HG03280 (cell line): ENCODE results near the gene HMGN3.

Source experiments
- ATAC-seq: cut with Tn5 transposase; IDR thresholded peaks from one replicate; pipeline ENCODE4 v1.9.1; 2021; ENCODE audit warnings: mild to moderate bottlenecking, moderate library complexity; ENCODE audit not compliant: unreplicated experiment

Gene HMGN3

GRCh38 chr6:79188107-79188506 is 46.4 kb downstream of the HMGN3 start:
- ATAC-seq = no peak

GRCh38 chr6:79186564-79186963 is 47.9 kb downstream of the HMGN3 start:
- ATAC-seq = no peak

DNA sequence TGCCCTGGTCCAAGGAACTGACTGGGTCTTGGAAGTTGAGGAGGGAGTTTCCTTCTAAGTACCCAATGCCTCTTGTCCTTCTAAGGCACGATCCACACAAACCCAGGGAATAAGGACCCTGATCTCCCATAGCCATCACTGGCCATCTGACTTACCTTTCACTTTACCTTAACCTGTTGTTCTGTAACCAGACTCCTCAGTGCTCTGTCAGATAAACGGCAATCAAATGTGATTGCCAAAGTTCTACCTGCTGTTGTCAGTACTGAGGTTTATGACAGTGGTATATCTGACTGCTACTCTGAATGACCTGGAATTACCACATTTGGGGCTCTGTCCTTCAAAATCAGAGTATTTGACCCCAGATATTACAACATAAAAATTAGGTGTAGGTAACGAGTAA is 49.8 kb downstream of the HMGN3 start:
- no peak for ATAC-seq

- ATAC-seq = no peak
Measured at GRCh38 chr6:79184086-79184485, 50.4 kb downstream of the HMGN3 start.

DNA sequence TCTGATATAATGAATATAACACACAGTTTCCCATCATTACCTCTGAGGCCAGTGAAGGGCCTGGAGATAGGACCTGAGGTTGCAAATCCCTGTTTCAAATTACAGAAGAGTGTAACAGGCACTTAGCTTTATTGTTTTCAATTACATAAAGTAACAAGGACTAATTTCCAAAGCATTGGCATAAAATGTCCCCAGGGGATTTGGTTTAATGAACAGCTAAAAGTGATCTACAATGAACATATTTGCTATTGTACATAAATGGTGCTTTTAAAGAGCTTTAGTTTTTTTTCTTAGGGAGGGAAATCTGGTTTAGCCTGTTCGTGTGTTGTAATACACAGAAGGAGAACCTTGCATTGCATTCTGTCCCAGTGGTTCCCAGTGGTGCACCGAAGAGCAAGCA is 54.4 kb downstream of the HMGN3 start:
- no peak for ATAC-seq

DNA sequence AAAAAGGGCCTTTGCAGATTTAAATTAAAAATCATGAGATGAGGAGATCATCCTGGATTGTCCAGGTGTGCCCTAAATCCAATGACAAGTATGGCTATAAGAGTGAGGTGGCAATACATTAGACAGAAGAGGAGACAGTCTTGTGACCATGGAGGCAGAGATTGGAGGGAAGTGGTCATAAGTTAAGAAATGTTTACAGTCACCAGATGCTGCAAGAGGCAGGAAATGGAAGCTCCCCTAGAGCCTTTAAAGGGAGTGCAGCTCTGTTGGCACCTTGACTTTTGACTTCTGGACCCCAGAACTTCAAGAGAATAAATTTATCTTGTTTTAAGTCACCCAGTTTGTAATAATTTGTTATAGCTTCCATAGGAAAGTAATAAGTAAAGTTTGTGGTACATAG is 61.1 kb downstream of the HMGN3 start:
- ATAC-seq = no peak

DNA sequence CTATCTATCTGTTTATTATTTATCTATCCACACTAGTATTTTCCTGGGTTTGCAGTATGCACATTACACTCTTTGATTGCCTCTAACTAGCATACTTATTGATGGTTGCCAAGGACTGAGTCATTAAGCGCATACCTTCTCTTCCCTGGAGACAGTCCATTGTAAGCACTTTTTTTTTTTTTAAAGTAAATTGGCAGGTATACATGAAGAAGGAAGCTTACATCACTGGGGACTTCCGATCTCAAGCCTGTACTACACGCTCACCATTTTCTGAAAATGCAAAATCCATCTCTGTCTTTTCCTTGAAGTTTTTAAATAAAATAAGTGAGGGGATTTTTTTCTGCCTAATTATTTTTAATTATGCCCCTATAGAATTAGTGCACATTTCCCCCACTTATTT is 63.5 kb downstream of the HMGN3 start:
- no peak for ATAC-seq

GRCh38 chr6:79170431-79170830 is 64.1 kb downstream of the HMGN3 start:
- ATAC-seq = no peak

- ATAC-seq = no peak
Measured at GRCh38 chr6:79168695-79168980, 65.8 kb downstream of the HMGN3 start.

- ATAC-seq = no peak
Measured at GRCh38 chr6:79167931-79168694, 66.4 kb downstream of the HMGN3 start.

DNA sequence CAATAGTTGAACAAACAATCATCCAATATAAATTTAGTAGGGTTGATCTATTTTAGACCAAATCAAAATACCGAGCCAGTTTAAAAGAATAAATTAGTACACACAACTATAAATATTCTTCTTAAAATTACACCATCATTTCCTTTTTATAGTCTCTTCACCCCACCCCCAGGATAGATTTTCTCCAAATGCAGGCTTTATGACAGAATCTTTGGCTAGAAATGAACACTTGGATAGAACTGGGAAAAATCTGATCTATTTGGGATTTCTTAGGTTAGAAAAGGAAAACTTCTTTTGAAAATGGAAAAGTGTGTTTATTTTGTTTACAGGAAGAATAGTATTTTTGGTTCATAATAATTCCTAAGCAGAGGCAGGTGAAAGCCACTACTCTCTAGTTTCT is 74.6 kb downstream of the HMGN3 start:
- no peak for ATAC-seq

- no peak for ATAC-seq
Measured at GRCh38 chr6:79158856-79159516, 75.5 kb downstream of the HMGN3 start.

DNA sequence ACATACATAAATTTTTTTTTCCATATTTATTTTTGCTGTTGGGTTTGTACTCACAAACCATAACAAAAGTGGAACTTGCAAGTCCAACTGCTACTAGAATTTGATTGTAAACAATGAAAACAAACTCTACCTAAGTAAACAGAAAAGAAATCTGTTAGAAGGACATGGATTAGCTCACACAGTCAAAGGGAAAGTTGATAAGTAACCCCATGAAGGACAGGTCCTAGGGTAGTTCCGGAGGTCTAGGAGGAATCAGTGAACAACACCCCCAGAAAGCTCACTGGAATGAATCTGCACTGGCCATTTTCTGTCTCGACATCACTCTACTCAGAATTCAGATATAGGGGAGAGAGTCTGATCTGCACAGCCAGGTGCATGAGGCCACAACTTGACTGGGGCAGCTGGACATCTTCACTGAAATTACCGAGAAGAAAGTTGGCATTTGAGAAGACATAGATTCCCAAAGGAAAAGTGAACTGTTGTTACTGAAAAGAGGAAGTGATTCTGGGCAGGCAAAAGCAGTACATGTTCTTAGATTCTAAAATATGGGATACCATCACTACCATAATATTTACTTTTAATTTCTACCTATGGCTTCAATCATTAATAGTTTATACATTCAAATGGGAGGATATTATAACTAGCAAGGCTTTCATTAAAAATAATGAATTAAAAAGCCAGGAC is 76.4 kb downstream of the HMGN3 start:
- ATAC-seq = no peak

DNA sequence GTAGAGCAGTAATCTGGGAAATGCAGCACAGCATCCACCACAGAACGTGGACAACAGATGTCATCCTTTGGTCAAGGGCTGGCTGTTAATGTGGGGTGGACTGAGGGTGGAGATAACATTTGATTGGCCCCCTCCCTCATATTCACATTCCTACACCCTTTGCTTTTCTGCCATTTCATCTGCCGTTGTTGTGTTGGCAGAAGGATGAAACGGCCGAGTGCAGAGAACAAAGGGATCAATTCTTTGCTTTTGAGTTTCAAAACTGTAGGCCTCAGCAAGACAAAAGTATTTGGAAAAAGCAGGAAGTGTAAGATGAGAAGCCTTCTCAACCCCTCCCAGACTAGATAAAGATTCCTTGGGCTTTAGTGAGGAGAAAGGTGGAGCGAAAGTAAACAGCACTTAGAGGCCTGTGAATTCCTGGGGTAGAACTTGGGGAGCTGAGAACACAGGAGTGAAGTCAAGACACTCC is 82.2 kb downstream of the HMGN3 start:
- ATAC-seq = no peak
